Muscle of arm (tissue), 14 donors: ENCODE results near the gene TMEM119. TPM values are rescaled to one million over a fixed set of nuclear protein-coding genes. Genes with fewer than 3 reads are reported as not detected.

Experiments used
- DNase-seq: peaks from one replicate; pipeline ENCODE4 v3.0.0-alpha.2; 2013
- long read RNA-seq, 11 donors: transcript quantifications; one replicate each; lab custom pipeline, GENCODE V29; 2026
- polyA plus RNA-seq, 12 donors: library from polyadenylated mRNA; unstranded; fragments of 120-200 nt; gene quantifications; one replicate each; pipeline ENCODE4 v1.2.1, GENCODE V29; 2013; ENCODE audit not compliant: insufficient read length in 12 of 12

The TMEM119 gene, protein sequence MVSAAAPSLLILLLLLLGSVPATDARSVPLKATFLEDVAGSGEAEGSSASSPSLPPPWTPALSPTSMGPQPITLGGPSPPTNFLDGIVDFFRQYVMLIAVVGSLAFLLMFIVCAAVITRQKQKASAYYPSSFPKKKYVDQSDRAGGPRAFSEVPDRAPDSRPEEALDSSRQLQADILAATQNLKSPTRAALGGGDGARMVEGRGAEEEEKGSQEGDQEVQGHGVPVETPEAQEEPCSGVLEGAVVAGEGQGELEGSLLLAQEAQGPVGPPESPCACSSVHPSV
- 10 to 100 TPM in 11 of 12 donors, not detected in 1; 24.3 to 76.7 (median 34.3) TPM for polyA plus RNA-seq
- long read RNA-seq, donor 1, transcript TMEM119-201 (2 exons, 2,707 nt): major isoform, 9 of 9 reads
- long read RNA-seq, donor 1, partial matches to known transcripts: 0 of 9 reads
- long read RNA-seq, donor 1, other reads (novel, unspliced or antisense): 0 of 9 reads
- long read RNA-seq, donor 2, partial matches to known transcripts: 14 of 19 reads
- long read RNA-seq, donor 2, other reads (novel, unspliced or antisense): 0 of 19 reads
- long read RNA-seq, donor 3, partial matches to known transcripts: 0 of 2 reads
- long read RNA-seq, donor 3, other reads (novel, unspliced or antisense): 0 of 2 reads
- long read RNA-seq, donor 4, partial matches to known transcripts: 0 of 2 reads
- long read RNA-seq, donor 4, other reads (novel, unspliced or antisense): 0 of 2 reads
- long read RNA-seq, donor 5: 0 reads
- long read RNA-seq, donor 6, transcript TMEM119-201 (2 exons, 2,707 nt): major isoform, 5 of 5 reads
- long read RNA-seq, donor 6, partial matches to known transcripts: 0 of 5 reads
- long read RNA-seq, donor 6, other reads (novel, unspliced or antisense): 0 of 5 reads
- long read RNA-seq, donor 7, transcript TMEM119-201 (2 exons, 2,707 nt): major isoform, 5 of 5 reads
- long read RNA-seq, donor 7, partial matches to known transcripts: 0 of 5 reads
- long read RNA-seq, donor 7, other reads (novel, unspliced or antisense): 0 of 5 reads
- long read RNA-seq, donor 8, transcript TMEM119-201 (2 exons, 2,707 nt): major isoform, 12 of 14 reads
- long read RNA-seq, donor 8, partial matches to known transcripts: 0 of 14 reads
- long read RNA-seq, donor 8, other reads (novel, unspliced or antisense): 0 of 14 reads
- long read RNA-seq, donor 9, transcript TMEM119-201 (2 exons, 2,707 nt): major isoform, 19 of 21 reads
- long read RNA-seq, donor 9, partial matches to known transcripts: 0 of 21 reads
- long read RNA-seq, donor 9, other reads (novel, unspliced or antisense): 0 of 21 reads
- long read RNA-seq, donor 10, transcript TMEM119-201 (2 exons, 2,707 nt): major isoform, 7 of 10 reads
- long read RNA-seq, donor 10, partial matches to known transcripts: 0 of 10 reads
- long read RNA-seq, donor 10, other reads (novel, unspliced or antisense): 0 of 10 reads
- long read RNA-seq, donor 11, transcript TMEM119-201 (2 exons, 2,707 nt): major isoform, 12 of 12 reads
- long read RNA-seq, donor 11, partial matches to known transcripts: 0 of 12 reads
- long read RNA-seq, donor 11, other reads (novel, unspliced or antisense): 0 of 12 reads

DNA sequence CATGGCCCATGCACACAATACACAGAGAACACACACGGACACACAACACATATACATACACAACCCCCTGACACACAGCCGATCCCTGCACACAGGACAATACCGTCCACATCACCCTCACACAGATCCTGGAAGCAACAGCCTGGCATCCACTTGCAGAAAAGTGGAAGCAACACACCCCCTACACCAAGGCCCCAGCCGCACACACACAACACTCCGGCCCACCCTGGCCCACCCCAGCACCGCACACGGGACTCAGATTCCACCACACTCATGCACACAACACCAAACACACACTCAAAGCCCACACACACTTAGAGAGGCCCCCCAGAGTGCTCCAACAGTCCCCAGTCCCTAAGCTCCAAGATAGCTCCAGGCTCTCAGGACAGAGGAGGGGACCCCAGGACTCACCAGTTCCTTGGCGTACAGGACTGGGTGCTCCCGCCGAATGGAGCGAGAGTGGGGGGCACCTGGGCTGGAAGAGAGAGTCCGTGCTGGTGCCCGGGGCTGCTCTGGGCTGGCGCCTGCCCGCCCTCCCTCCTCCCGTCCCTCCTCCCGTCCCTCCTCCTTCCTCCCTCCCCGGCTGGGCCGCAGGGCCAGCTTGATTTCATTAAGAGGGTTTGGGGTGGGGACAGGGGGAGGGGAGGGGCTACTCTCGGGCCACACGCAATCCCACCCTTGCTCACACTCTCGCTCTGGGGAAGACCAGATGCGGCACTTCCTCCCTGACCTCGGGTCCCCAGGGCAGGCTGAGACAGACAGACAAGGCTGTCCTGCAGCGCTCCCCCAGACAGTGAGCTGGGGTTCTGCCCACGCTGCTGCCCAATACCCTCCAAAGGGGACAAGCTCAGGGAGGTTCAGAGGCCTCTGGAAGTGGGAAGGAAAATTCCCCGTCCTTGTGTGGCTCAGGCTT lies at the start of gene TMEM119:
Gene TMEM119 (minus strand): TSS at position 526 of the 913 bp plus-strand sequence. CDS start 5,701 bp downstream, outside the sequence.
- peak; percentile 78 for DNase-seq

DNA sequence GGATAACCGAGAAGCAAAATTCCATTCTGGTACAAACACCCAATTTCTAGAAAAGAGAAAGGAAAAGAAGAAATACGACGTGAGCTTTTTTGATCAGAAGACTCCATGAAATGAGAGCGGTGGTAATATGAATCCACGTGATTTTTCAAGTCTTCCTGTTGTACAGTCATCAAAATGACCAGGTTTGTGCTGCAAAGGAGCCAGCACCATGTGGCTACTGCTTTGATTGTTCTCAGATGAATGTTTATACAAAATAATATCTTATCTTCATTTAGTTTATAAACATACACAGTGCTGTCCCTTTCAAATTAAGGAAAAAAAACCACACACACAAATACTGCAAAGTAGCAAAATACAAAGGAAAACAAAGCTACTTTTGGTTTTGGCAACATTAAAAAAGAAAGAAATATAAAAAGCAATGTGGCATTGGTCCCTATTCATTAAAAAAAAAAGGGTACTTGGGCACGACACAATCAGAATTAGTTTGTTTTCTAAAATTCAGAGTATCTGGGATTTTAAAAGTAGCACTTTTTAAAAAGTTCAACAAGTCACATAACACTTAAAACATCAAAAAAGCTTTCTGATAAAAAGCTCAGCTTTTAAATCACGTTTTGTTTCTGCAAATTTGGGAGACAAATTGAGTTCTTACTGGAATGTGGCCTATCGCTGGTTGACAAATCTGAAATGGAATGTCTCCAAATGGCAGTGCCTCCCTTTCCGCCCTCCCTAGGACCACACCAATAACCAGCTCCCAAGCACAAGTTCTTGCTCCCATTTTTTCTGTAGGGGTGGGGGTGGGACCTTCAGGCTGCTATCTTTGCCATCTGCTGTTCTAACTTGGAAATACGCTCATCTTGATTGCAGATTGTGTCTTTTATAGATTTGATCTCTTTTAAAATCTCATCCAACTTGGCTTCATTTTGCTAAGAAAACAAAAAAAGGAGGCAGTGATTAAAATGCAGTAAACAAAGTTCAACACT lies 49.0 kb upstream of the TMEM119 start:
- DNase-seq: no peak

DNA sequence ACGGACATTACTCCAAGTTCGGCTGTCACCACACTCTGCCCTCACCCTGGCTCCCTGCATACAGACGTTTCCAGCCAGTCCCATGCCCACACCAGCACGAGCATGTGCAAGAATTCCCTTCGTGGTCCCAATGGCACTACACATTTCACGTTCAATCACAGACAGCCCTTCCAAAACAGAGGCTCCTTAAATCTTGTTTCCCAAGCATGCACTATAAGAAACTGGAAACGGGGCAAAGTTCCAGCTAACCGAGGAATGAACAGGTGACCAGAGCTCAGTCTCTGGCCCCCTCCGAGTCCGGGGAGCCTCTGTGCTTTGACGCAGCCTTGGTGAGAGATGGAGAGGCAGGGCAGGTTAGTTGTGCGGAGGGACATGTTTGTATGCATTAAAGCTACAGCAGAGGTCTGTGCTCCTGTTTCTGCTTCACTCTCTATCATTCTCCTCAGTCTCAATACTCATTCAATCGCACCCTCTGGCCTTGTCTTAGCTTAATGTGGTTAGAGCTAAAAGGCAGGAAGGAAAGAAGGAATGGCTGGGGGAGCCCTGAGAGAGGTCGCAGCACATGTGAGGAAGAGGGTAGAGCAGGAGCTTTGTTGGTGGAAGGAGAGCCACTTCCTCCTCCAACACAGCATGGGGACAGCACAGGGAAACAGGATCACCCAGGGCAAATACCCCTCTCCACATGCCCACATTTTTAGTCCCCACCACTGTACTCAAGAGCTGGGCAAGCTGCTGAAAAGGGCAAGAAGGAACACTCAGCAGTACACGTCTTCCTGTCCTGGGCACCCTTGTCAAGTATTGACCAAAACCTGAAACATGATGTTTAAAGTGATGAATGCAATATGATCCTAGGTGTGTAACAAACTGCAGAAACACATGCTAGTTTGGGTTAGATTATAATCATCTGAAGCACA lies 48.1 kb upstream of the TMEM119 start:
- no peak for DNase-seq

DNA sequence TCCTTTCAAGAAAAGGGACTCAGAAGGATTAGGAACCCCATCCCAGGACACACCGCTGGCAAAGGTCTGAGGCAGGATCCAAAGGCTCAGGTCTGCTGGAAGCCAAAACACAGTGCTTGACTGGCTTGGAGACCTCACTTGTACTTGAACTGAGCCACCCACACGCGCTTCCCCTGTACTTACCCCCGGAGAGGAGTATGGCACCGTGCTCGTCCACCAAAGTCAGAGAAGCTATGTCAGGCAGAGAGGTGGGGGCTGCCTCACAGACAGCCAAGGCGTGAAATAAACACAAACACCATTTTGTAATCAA lies 46.9 kb upstream of the TMEM119 start:
- no peak for DNase-seq

DNA sequence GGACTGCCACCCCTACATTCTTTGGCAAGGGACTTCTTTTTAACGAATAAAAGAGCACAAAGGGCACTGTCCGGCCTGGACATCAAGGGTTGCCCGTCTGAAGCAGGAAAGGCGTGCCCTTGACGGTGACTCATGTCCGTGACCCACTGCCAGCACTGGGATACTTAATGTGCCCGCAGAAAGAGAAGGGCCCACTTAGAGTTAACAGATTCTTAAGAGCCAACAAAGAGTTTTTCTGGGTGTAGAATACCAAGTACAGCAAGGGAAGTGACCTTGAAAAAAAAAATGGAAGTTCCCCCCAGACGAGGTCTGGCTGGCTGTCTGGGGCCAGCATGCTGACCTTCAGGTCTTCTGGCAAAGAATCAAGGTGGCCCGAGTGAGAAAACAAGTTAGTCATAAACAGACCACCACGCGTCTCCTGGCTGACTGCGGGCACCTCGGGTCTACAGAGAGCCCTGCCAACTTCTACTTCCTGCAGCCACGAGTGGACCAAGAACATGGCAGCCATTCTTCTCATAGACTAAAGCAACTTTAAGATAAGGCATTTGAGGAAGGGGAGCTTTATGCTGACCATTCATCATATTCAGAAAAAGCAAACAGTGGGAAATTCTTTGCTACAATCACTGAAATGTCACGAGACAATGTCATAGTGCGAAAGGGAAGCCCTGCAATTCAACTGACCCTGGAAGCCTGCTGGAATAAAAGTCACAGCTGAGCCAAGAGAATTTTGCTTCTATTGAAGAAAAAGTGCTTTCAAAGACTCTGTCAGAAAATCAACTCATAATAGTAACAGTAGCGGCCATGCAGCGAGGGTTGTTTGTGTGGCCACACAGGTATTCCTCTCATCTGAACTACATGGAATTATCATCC lies 46.3 kb upstream of the TMEM119 start:
- no peak for DNase-seq

DNA sequence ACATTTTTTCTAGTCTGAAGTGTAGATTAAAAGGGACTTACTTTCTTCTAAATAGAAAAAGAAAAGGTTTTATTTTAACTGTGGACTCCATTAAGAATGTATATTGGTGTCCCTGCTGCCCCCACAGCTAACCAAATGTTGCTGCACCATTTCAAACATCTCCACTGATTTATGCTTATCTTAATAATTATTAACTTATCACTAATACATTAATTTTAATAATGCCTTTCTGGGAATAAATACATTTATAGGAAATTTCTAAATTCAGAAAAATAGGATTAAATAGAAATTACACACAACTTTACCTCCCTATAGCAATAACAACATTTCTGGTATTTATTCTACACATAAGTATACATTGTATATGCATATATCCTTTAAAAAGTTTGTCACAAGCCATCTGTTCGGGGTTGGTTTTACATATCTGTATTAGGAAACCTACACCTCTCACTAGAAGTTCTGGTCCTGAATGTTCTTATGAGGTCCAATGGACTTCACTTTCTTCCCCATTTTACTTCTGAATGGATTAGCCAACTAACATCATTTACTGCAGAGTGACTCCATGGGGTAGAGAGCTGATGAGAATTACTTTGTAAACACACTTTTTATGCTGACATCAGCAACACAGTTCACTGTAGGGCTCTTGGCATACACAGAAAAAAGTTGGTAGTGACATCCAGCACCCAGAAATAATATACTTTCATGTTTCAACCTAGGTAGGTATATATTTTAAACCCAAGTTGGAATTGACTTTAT lies 45.2 kb upstream of the TMEM119 start:
- no peak for DNase-seq

DNA sequence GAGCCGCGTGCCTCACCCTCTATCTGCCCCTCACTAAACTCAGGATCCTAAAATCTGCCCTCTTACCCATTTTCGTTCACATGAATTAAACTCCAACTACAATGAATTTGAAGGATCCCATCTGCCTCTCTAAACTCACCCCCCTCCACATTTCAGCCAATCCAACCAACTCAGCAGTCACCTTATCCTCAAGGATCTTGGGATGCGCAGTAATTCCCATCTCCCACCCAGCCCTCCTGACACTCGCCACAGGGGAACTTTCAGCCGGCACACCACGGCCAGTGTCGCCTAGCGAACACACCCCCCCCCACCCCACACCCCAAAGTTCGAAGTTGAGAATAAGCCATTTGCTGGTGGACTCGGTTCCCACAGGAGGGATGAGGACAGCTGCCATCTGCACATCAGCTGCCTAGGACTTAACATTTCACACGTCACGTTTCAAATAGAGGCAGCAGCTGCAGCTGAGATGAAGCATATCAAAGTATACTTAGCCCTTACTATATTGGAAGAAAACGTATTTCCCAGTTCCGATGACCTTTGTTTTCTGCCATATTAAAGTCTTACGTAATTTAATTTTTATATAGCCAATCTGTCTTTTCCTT lies 44.5 kb upstream of the TMEM119 start:
- peak; percentile 59 for DNase-seq

DNA sequence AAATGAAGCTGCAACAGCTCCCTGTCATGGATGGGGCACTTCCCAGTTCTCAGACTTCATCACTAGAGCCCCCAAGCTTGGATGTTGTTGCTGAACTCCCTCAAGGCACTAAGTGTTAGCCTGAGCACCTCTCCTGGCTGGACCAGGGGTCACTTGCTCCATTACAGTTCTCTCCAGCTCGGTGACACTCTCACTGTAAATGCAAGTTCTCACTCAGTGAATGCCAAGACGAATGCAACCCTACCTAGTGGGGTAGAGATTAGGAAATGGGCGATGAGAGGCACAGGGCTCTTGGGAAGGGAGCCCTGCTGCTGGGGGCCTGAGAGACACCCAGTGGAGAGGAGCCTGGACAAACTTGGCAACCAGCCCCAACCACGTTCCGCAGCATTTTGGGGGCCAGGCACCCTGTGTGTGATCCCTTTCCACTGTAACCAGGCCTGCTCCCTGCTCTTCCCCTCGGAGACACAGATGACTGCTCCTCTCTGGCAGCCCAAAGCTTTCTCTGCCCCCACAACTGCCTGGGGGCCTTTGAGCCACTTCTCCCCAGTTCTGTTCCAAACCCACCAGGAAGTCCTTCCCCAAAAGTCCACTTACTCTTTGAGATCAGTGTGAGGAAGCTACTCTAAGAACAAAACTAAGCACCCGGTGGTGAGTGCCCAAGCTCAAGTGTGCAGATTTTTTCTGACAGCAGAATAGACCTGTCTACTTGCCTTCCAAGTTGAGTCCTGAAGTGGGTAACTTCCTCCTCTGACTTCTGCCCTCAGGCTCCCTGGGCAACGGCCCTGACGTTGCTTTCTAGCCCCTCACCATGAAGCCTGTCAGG lies 43.8 kb upstream of the TMEM119 start:
- DNase-seq: no peak

DNA sequence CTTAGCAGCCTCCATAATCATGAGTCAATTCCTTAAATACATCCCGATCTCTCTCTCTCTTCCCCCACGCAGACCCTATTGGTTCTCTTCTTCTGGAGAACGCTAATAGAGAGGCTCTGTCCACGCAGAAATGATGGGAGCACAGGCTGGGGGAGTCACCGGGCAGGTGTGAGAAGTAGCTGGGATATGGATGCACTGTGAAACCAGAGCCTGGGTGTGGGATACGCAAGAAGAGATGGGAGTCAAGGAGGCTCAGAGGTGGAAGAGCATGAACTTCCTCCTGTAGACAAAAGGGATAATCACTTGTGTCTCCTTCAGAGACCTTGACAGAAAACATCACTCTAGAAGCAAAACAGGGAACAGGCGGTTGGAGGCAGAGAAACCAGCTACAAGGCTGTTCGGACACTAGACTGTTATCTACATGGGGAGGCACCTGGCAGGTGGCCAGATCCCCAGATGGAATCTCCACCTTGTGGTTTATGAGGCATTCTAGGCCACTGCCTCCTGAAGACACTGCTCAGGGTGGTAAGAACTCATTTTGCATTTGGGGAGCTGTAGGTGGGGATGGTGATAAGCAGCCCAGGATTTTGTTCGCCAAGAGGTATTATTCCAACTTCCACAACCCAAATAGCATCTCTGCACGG lies 43.0 kb upstream of the TMEM119 start:
- no peak for DNase-seq

DNA sequence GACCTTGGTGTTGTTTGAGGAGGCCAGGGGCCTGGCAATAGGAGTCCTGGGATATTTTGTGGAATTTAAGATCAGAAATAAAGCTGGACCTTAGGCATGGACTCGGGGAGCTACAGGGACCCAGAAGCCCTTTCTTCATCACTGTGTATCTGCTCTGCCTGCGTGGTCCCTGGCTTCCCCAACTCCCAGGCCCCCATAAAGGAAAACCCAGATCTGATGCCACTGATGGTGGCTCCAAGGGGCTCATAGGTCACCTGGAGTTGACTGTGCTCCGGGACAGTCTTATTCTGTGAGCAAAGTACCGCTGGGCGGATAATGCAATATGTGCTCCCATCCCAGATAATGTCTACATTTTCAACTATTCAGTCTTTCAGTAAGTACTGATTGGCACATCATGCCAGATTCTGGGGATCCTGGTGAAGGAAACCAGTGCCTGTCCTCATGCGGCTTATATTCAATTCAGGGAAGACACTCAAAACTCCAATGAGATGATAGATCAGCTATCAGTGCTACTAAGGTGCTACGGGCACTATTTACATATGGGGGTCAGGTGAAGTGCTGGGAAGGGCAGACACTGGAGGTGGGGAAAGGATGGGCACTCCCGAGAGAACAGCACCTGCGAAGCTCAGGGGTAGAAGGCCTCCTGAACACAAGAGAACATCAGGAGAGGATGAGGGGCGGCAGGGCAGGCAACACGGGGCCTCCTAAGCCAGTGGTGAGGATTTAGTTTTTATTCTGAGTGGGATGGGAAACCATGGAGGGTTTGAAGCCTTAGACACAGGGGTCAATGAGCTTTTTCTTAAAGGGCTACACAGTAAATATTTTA lies 41.3 kb upstream of the TMEM119 start:
- DNase-seq: no peak

DNA sequence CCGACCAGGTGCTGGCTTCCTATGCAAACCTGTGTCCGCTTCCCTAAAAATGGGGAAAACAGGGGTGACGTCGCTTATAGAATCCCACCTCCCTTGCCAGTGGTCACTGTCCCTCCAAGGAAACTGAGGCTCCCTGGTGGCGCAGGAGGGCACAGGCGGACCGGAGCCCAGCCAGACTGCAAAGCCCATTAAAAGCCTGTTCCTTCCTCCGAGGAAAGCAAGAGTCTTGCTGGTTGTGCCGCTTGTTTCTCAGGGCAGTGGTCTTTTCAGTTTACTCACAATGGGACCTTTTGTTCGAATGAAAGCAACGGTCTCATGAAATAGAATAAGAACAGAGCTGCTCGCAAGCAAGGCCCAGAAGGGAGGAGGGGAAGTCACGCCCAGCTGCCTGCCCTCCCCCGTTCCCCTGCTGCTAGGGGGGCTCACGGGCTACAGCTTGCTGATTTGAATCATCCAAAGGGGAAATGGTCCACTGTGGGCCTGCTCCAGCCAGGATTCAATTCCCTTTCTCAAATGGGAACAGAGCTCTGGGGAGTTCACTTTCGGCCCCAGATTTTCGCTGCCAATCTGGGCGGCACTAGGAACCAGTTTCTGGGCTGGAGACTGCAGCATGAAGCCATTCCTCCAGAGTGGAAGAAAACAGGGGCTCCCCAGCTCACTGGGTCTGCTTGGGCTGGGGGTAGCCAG lies 40.4 kb upstream of the TMEM119 start:
- DNase-seq: peak; percentile 49

DNA sequence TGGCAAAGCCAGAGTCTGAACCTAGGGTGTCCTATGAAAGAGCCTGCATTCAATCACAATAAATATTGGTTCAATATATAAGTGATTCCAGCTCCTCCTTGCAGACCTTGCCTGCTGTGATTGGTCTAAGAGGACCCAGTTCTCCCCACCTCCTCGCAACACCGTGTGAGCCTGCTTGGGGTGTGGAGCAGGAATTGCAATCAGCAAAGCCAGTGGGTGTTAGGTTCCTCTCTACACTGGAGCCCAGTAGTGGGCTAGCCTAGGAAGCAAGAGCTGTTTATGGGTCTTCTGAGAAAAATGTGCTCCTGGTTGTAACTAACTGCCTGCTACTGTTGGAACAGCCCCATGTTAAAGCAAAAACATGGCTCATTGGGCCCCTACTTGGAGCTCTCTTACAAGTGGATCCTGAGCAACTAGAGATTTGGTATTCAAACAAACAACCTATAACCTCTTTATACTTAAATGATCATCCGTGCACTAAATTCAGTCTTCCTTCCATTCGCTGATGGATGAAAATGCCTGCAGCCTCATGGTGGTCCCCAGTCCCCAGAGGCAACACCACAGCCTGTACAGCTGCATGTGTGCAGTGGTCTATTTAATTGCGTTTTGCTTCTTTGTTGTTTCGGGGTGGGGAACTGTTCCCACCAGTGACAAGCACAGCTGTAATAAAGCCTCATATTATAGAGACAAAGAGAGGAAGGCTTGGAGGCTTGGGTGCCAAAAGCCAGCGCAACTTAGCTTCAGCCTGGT lies 39.5 kb upstream of the TMEM119 start:
- no peak for DNase-seq
